HepG2 (cell line): ENCODE data around the gene CARMIL3. TPM values are rescaled to one million over a fixed set of nuclear protein-coding genes. Genes with fewer than 3 reads are reported as not detected.

Experiments
- BRCA1 ChIP-seq: sonication (generic); formaldehyde crosslinking; IDR thresholded peaks from 2 replicates; pipeline ENCODE4 v1.4.0; 2020; ENCODE audit warnings: missing genetic modification reagents
- CCDC6 ChIP-seq: sonication (generic); formaldehyde crosslinking; IDR thresholded peaks from 2 replicates; pipeline ENCODE4 v1.8.1; 2022; ENCODE audit warnings: mild to moderate bottlenecking, missing genetic modification reagents, moderate library complexity
- DRAP1 ChIP-seq: IDR thresholded peaks from 2 replicates; pipeline ENCODE4 v1.6.1; 2016; ENCODE audit warnings: missing genetic modification reagents, missing compliant biosample characterization
- FOXJ3 ChIP-seq: sonication (generic); formaldehyde crosslinking; IDR thresholded peaks from 2 replicates; pipeline ENCODE4 v1.4.0; 2020; ENCODE audit warnings: missing genetic modification reagents, mild to moderate bottlenecking, borderline replicate concordance
- GABPB1 ChIP-seq: IDR thresholded peaks from 2 replicates; pipeline ENCODE4 v1.6.1; 2016; ENCODE audit warnings: mild to moderate bottlenecking, missing genetic modification reagents, moderate library complexity, missing compliant biosample characterization
- HIVEP1 ChIP-seq: sonication (generic); formaldehyde crosslinking; IDR thresholded peaks from 2 replicates; pipeline ENCODE4 v1.4.0; 2020; ENCODE audit warnings: mild to moderate bottlenecking, missing genetic modification reagents
- ISL2 ChIP-seq: sonication (generic); formaldehyde crosslinking; IDR thresholded peaks from 2 replicates; pipeline ENCODE4 v1.5.0; 2020; ENCODE audit warnings: missing genetic modification reagents
- KAT8 ChIP-seq: IDR thresholded peaks from 2 replicates; pipeline ENCODE4 v1.6.1; 2016; ENCODE audit warnings: missing genetic modification reagents, missing compliant biosample characterization
- MAX ChIP-seq: IDR thresholded peaks from 2 replicates; pipeline ENCODE4 v1.6.1; 2012; ENCODE audit warnings: inconsistent platforms
- MTF2 ChIP-seq: sonication (generic); formaldehyde crosslinking; IDR thresholded peaks from 2 replicates; pipeline ENCODE4 v1.5.0; 2020; ENCODE audit warnings: missing genetic modification reagents, borderline replicate concordance
- MYC ChIP-seq: sonication (generic); formaldehyde crosslinking; IDR thresholded peaks from 2 replicates; pipeline ENCODE4 v1.9.0; 2021; ENCODE audit warnings: missing genetic modification reagents, borderline replicate concordance
- NR1H2 ChIP-seq: sonication (generic); formaldehyde crosslinking; IDR thresholded peaks from 2 replicates; pipeline ENCODE4 v1.8.1; 2022; ENCODE audit warnings: low read depth, missing genetic modification reagents, borderline replicate concordance
- PLSCR1 ChIP-seq: sonication (generic); formaldehyde crosslinking; IDR thresholded peaks from 2 replicates; pipeline ENCODE4 v1.5.0; 2020; ENCODE audit warnings: missing genetic modification reagents, mild to moderate bottlenecking, borderline replicate concordance
- PRMT3 ChIP-seq: sonication (generic); formaldehyde crosslinking; IDR thresholded peaks from 2 replicates; pipeline ENCODE4 v1.8.1; 2022; ENCODE audit warnings: low read depth, mild to moderate bottlenecking, moderate library complexity, missing genetic modification reagents, borderline replicate concordance
- RELA ChIP-seq: sonication (generic); formaldehyde crosslinking; IDR thresholded peaks from 2 replicates; pipeline ENCODE4 v1.4.0; 2020; ENCODE audit warnings: missing genetic modification reagents
- SIN3B ChIP-seq: fragments of 150-350 bp; IDR thresholded peaks from 2 replicates; pipeline ENCODE4 v1.6.1; 2014; ENCODE audit warnings: low read length
- SOX6 ChIP-seq, 2 experiments: fragments of 450-650 bp in 1 of 2; sonication (generic) in 1 of 2; formaldehyde crosslinking in 1 of 2; IDR thresholded peaks; 2 replicates each; pipeline versions ENCODE4 v1.4.0 to v1.6.1; 2017 to 2020; ENCODE audit warnings: antibody characterized with exemption in 1 of 2, mild to moderate bottlenecking in 1 of 2, missing genetic modification reagents in 1 of 2
- TFDP1 ChIP-seq: IDR thresholded peaks from 2 replicates; pipeline ENCODE4 v1.6.1; 2016; ENCODE audit warnings: missing compliant biosample characterization, missing genetic modification reagents, borderline replicate concordance
- ZFP91 ChIP-seq: sonication (generic); formaldehyde crosslinking; IDR thresholded peaks from 2 replicates; pipeline ENCODE4 v1.9.0; 2022; ENCODE audit warnings: missing genetic modification reagents, mild to moderate bottlenecking, borderline replicate concordance
- ZNF205 ChIP-seq: IDR thresholded peaks from 2 replicates; pipeline ENCODE4 v1.6.1; 2018; ENCODE audit warnings: missing biosample characterization, missing genetic modification reagents
- ZNF207 ChIP-seq: fragments of 450-650 bp; IDR thresholded peaks from 2 replicates; pipeline ENCODE4 v1.6.1; 2016; ENCODE audit warnings: antibody characterized with exemption, borderline replicate concordance
- ZNF414 ChIP-seq: sonication (generic); formaldehyde crosslinking; IDR thresholded peaks from 2 replicates; pipeline ENCODE4 v1.5.0; 2020; ENCODE audit warnings: missing genetic modification reagents
- ZNF430 ChIP-seq: sonication (generic); formaldehyde crosslinking; IDR thresholded peaks from 2 replicates; pipeline ENCODE4 v1.9.0; 2021; ENCODE audit warnings: mild to moderate bottlenecking, missing genetic modification reagents
- ZNF446 ChIP-seq: sonication (generic); formaldehyde crosslinking; IDR thresholded peaks from 2 replicates; pipeline ENCODE4 v1.5.0; 2020; ENCODE audit warnings: mild to moderate bottlenecking, missing genetic modification reagents
- ZNF781 ChIP-seq: sonication (generic); formaldehyde crosslinking; IDR thresholded peaks from 2 replicates; pipeline ENCODE4 v1.5.1; 2020; ENCODE audit warnings: borderline replicate concordance, mild to moderate bottlenecking, missing genetic modification reagents; ENCODE audit errors: not compliant biosample characterization
- polyA plus RNA-seq, 8 experiments: library from polyadenylated mRNA; depleted of rRNA in 3 of 8; stranded (reverse) in 7 of 8; unstranded in 1 of 8; fragments of >200 nt; fragmentation: Illumina TruSeq in 4 of 8; extraction: Trizol in 4 of 8; gene quantifications; 2 replicates each; pipeline versions ENCODE4 v1.2.1 to v1.2.3, GENCODE V29; 2011 to 2016; ENCODE audit warnings: low read depth in 4 of 8, missing spikeins in 1 of 8, mixed read lengths in 1 of 8; ENCODE audit not compliant: insufficient read depth in 1 of 8
- total RNA-seq, 5 experiments: library from RNA; depleted of rRNA; stranded (reverse); fragments of >200 nt; fragmentation: Illumina TruSeq; extraction: Trizol; gene quantifications; 2 replicates each; pipeline ENCODE4 v1.2.3, GENCODE V29; 2016; ENCODE audit warnings: low read depth in 1 of 5

Gene CARMIL3
- total and polyA plus RNA-seq, 2 of the 13 experiments (the other 11 are each of a cell fraction or from before 2014, with no cell fraction given) = 0.27 to 0.55 TPM

GRCh38 chr14:24113801-24114531 lies 62.2 kb downstream of the CARMIL3 start (continued):
- TF ChIP-seq TFDP1 (CRISPR knock-in tag) (peak; percentile 95; the same call in 1 of the 2 replicates), SOX6 (IDR thresholded peaks at IDR 0.05) (no peak), SOX6 (CRISPR knock-in tag; IDR thresholded peaks at IDR 0.05) (peak; percentile 97), PRMT3 (CRISPR knock-in tag) (no peak), ZNF430 (peak; percentile 98), ZFP91 (CRISPR knock-in tag) (peak; percentile 96), MYC (CRISPR knock-in tag) (peak; percentile 97), DRAP1 (CRISPR knock-in tag) (peak; percentile 93), FOXJ3 (CRISPR knock-in tag) (peak; percentile 95), PLSCR1 (CRISPR knock-in tag) (no peak), GABPB1 (peak; percentile 90), ZNF446 (CRISPR knock-in tag) (no peak), ISL2 (peak; percentile 95), SIN3B (peak; percentile 61; the same call in 1 of the 2 replicates), CCDC6 (CRISPR knock-in tag) (no peak), ZNF781 (CRISPR knock-in tag) (no peak), HIVEP1 (peak; percentile 99), MAX (no peak), RELA (peak; percentile 94), KAT8 (CRISPR knock-in tag) (peak; percentile 93), BRCA1 (CRISPR knock-in tag) (peak; percentile 99), NR1H2 (CRISPR knock-in tag) (peak; percentile 98; the same call in 1 of the 2 replicates), ZNF205 (peak; percentile 98), MTF2 (CRISPR knock-in tag) (no peak; the same call in 1 of the 2 replicates), ZNF207 (no peak), ZNF414 (CRISPR knock-in tag) (peak; percentile 100)
